Neutrophil (primary cell): ENCODE measurements around the gene TCL1B.
"Not testable (repeated sequence)": the region's sequence is repeated elsewhere in the genome, so short reads cannot be mapped to it uniquely, and the experiment has no call there.

Experiments used
- H3K27ac ChIP-seq: fragments of 200-600 bp; sonication (generic); 2 replicates; pipeline ENCODE4 v1.5.1; 2016; ENCODE audit warnings: mild to moderate bottlenecking, moderate library complexity
- H3K27me3 ChIP-seq: fragments of 200-600 bp; sonication (generic); 2 replicates; pipeline ENCODE4 v1.6.0; 2016; ENCODE audit warnings: mild to moderate bottlenecking
- H3K36me3 ChIP-seq: fragments of 200-600 bp; sonication (generic); 2 replicates; pipeline ENCODE4 v1.5.1; 2017
- H3K4me1 ChIP-seq, 2 experiments: fragments of 200-600 bp in 1 of 2; sonication (generic) in 1 of 2; 1 replicate in 1 of 2; 2 replicates in 1 of 2; pipeline versions ENCODE4 v1.5.1 to v1.6.1; 2013 to 2016; ENCODE audit warnings: low read depth in 1 of 2, low read length in 1 of 2, mild to moderate bottlenecking in 1 of 2, moderate library complexity in 1 of 2; ENCODE audit not compliant: control insufficient read depth in 1 of 2, insufficient read depth in 1 of 2
- H3K4me3 ChIP-seq, 2 experiments: fragments of 200-600 bp in 1 of 2; sonication (generic) in 1 of 2; 1 replicate in 1 of 2; 2 replicates in 1 of 2; pipeline ENCODE4 v1.5.1; 2013 to 2016; ENCODE audit warnings: low read depth in 1 of 2, low read length in 1 of 2, mild to moderate bottlenecking in 1 of 2, moderate library complexity in 1 of 2
- H3K9me3 ChIP-seq: fragments of 200-600 bp; sonication (generic); 2 replicates; pipeline ENCODE4 v1.5.1; 2016
- TF ChIP-seq, protein P1 (sequence below): fragments of 200-600 bp; sonication (generic); IDR thresholded peaks from 2 replicates; pipeline ENCODE4 v1.5.1; 2016; ENCODE audit warnings: antibody characterized with exemption

Gene TCL1B

DNA sequence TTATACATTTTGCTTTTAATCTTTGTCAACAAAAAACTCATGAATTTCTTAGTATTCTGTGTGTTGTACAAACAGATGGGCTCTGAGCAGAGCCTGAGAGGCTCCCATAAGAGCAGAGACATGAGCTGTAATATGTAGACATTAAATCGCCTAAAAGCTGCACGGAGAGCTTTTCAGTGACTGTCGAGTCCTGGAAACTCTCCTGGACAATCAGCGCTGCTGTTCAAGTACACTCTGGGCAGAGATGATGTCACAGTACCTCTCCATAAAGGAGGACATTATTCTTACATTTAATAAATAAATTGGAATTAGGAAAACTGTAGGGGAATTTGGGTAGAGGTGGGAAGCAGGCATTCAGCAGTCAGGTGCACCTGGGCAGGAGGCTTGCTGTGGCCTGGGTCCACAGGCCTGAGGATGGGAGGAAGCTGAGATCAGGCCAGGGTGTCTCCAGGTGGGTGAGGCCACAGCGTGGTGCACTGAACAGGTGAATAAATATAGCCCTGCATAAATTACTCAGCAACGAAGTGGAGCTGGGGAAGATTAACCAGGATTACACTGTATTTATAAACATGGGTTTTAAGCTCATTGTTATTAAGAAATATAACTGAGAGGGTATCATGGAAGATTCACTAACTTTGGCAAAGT lies 41.0 kb downstream of the TCL1B start:
- no peak overlapping the region for H3K4me3 ChIP-seq
- no peak overlapping the region for H3K27ac ChIP-seq
- TF ChIP-seq, protein P1, sequence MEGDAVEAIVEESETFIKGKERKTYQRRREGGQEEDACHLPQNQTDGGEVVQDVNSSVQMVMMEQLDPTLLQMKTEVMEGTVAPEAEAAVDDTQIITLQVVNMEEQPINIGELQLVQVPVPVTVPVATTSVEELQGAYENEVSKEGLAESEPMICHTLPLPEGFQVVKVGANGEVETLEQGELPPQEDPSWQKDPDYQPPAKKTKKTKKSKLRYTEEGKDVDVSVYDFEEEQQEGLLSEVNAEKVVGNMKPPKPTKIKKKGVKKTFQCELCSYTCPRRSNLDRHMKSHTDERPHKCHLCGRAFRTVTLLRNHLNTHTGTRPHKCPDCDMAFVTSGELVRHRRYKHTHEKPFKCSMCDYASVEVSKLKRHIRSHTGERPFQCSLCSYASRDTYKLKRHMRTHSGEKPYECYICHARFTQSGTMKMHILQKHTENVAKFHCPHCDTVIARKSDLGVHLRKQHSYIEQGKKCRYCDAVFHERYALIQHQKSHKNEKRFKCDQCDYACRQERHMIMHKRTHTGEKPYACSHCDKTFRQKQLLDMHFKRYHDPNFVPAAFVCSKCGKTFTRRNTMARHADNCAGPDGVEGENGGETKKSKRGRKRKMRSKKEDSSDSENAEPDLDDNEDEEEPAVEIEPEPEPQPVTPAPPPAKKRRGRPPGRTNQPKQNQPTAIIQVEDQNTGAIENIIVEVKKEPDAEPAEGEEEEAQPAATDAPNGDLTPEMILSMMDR = no peak
- no peaks in the 10 kb centered on the region for H3K9me3 ChIP-seq
- no peaks in the 10 kb centered on the region for H3K36me3 ChIP-seq
- H3K27me3 ChIP-seq = peaks cover 2% of the 10 kb centered on the region
- no peaks in the 10 kb centered on the region for H3K4me1 ChIP-seq

DNA sequence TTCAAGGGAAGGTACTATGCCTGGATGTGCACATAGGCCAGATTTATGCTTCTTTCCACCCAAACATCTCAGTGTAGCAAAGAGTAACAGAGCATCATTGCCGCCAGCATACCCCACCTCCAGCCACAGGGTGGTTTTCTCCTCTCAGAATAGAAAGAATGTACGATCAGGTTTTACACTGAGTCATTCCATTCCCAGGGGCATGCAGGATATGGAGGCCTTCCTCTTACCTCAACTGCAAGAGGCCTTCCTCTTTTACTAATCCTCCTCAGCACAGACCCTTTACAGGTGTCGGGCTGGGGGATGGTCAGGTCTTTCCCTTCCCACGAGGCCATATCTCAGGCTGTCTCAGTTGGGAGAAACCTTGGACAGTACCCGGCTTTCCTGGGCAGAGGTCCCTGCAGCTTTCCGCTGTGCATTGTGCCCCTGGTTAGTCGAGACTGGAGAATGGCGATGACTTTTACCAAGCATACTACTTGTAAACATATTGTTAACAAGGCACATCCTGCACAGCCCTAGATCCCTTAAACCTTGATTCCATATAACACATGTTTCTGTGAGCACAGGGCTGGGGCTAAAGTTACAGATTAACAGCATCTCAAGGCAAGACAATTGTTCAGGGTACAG lies 43.3 kb downstream of the TCL1B start:
- not testable (repeated sequence) for H3K27me3 ChIP-seq, H3K9me3 ChIP-seq, H3K4me3 ChIP-seq, H3K27ac ChIP-seq, H3K36me3 ChIP-seq, H3K4me1 ChIP-seq

DNA sequence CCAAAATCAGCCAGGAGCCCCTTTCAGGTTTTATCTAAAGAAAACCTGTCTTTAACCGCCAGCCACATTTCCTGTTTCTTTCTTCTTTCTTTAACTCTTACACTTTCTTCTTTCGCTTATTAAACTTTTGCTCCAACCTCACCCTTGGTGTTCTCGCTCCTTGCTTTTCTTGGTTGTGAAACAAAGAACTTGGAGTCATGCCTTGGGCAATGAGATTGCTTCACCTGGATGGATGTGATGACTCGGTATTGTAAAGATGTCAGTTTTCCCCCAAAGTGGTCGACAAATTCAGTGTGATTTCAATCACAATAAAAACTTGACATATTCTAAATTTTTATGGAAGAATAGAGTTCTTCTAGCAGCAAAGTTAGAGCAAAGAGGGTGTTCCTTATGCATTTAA lies 43.9 kb downstream of the TCL1B start:
- TF ChIP-seq, protein P1 = no peak
- no peaks in the 10 kb centered on the region for H3K36me3 ChIP-seq
- no peaks in the 10 kb centered on the region for H3K9me3 ChIP-seq
- no peak overlapping the region for H3K27ac ChIP-seq
- H3K4me3 ChIP-seq = no peak overlapping the region
- no peaks in the 10 kb centered on the region for H3K4me1 ChIP-seq
- H3K27me3 ChIP-seq = peaks cover 3% of the 10 kb centered on the region

DNA sequence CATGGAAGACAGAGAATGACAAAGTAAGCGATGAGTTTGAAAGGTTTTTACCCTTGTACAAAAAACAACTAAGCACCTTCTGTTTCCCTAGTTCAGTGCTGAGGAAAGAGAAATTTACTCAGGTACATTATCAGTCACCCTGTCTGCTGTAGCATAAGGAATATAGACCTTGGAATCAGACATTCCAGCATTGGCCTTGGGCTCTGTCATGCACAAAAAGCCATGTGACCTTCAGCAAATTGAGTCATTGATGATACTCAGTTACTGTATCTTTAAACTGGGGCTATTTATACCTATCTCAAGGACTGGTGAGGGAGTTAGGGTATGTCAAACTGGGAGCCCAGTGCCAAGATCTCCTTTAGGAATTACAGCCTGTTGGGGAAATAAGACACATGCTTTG lies 47.0 kb downstream of the TCL1B start:
- TF ChIP-seq, protein P1 = no peak
- H3K27ac ChIP-seq = no peak overlapping the region
- no peaks in the 10 kb centered on the region for H3K9me3 ChIP-seq
- H3K4me3 ChIP-seq = no peak overlapping the region
- H3K27me3 ChIP-seq = peaks cover 3% of the 10 kb centered on the region
- no peaks in the 10 kb centered on the region for H3K4me1 ChIP-seq
- H3K36me3 ChIP-seq = no peaks in the 10 kb centered on the region

DNA sequence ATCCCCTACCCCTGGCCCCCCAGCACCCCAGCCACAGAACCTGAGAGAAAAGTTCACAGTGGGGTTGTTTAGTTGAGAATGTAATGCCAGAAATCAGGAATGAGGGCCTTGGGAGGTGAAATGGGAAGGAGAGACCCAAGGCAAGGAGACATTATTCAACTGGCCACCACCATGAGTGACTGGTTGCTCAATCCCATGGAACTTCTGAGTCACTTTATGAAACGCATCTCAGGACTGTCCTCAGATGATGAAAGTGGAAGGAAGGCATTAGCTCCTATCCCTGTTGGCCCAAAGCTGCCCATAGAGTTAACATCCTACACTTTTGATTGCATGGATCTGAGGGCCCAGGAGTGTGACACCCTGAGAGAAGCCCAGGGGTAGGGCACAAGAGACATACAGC lies 53.1 kb downstream of the TCL1B start:
- no peaks in the 10 kb centered on the region for H3K4me1 ChIP-seq
- TF ChIP-seq, protein P1 = no peak
- no peaks in the 10 kb centered on the region for H3K27me3 ChIP-seq
- H3K27ac ChIP-seq = no peak overlapping the region
- H3K4me3 ChIP-seq = no peak overlapping the region
- H3K9me3 ChIP-seq = no peaks in the 10 kb centered on the region
- H3K36me3 ChIP-seq = no peaks in the 10 kb centered on the region

DNA sequence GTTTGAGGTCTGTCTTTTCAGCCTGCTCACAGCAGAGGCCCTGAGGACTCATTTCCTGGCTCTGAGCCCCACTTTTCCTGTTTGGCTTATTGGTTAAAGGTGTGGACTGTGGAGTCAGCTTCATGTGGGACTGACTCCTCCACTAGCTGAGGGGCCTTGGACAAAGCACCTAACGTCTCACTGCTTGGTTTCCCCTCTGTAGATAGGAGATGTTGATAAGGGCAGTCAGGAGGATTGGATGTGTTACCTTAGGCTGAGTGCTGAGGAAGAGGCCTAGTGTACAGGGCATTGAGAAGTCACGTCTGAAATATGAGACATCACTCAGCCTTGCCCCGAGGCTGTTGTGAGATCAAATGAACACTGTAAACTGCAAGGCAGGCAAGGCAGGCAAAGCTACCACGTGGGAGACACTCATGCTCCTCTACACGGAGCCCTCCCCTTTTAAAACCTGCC lies 54.8 kb downstream of the TCL1B start:
- H3K27me3 ChIP-seq = no peaks in the 10 kb centered on the region
- no peak overlapping the region for H3K4me3 ChIP-seq
- H3K27ac ChIP-seq = no peak overlapping the region
- TF ChIP-seq, protein P1 = no peak
- H3K4me1 ChIP-seq = no peaks in the 10 kb centered on the region
- H3K36me3 ChIP-seq = no peaks in the 10 kb centered on the region
- H3K9me3 ChIP-seq = no peaks in the 10 kb centered on the region
